Left lung (tissue), 10 donors: Measurements from ENCODE around the gene ANKS1B. TPM values are rescaled to one million over a fixed set of nuclear protein-coding genes. Genes with fewer than 3 reads are reported as not detected.

ENCODE experiments used
- ATAC-seq: fragments of 200-7000 bp; cut with Tn5 transposase; one replicate; pipeline ENCODE4 v1.9.1; 2020; ENCODE audit warnings: moderate library complexity
- DNase-seq, 4 donors: peaks; one replicate each; pipeline ENCODE4 v3.0.0-alpha.2; 2013 to 2020
- H3K27ac ChIP-seq, 2 donors: fragments of 200-600 bp; sonication (generic) in 1 of 2; one replicate each; pipeline versions ENCODE4 v1.5.0 to v1.8.0; 2020 to 2021
- H3K27me3 ChIP-seq, 2 donors: fragments of 200-600 bp; sonication (generic) in 1 of 2; one replicate each; pipeline versions ENCODE4 v1.5.0 to v1.8.0; 2020 to 2021
- H3K36me3 ChIP-seq, 2 donors: fragments of 200-600 bp; sonication (generic) in 1 of 2; one replicate each; pipeline versions ENCODE4 v1.5.0 to v1.8.0; 2020 to 2021
- H3K4me1 ChIP-seq, 2 donors: fragments of 200-600 bp; one replicate each; pipeline ENCODE4 v1.8.0; 2021
- H3K4me3 ChIP-seq, 2 donors: fragments of 200-600 bp; sonication (generic) in 1 of 2; one replicate each; pipeline versions ENCODE4 v1.5.0 to v1.8.0; 2020 to 2021; ENCODE audit warnings: mild to moderate bottlenecking in 1 of 2
- H3K9me3 ChIP-seq, 2 donors: fragments of 200-600 bp; sonication (generic) in 1 of 2; one replicate each; pipeline versions ENCODE4 v1.5.0 to v1.8.0; 2020 to 2021
- intact Hi-C, 2 donors: fragments of 100-400 bp; cut with DNase I; formaldehyde crosslinking; loops; one replicate each; pipeline versions ENCODE4 v1.11.2 to v1.14.2; 2022
- polyA plus RNA-seq, 6 donors: library from polyadenylated mRNA; unstranded; fragments of 120-200 nt; gene quantifications; one replicate each; pipeline ENCODE4 v1.2.1, GENCODE V29; 2013; ENCODE audit not compliant: insufficient read length in 6 of 6
- total RNA-seq, 2 donors: library from RNA; stranded (reverse); fragmentation: NEBNext Ultra II Directional; extraction: Animal tissue kit (Norgen Biotek cat#: 25700); gene quantifications; one replicate each; pipeline ENCODE4 v1.2.1, GENCODE V29; 2021
- TF ChIP-seq, protein P1 (sequence below), 2 donors: fragments of 200-600 bp; sonication (generic) in 1 of 2; IDR thresholded peaks; one replicate each; pipeline versions ENCODE4 v1.5.0 to v1.8.0; 2021; ENCODE audit warnings: antibody characterized with exemption in 2 of 2
- donor health status: DM: no; HTN: yes; CAD: no.
- donor health status: DM: no; HTN: no; CAD: no.

The ANKS1B gene
- total and polyA plus RNA-seq, 8 donors, result 4.9 to 31.8 (median 14.9) TPM

DNA sequence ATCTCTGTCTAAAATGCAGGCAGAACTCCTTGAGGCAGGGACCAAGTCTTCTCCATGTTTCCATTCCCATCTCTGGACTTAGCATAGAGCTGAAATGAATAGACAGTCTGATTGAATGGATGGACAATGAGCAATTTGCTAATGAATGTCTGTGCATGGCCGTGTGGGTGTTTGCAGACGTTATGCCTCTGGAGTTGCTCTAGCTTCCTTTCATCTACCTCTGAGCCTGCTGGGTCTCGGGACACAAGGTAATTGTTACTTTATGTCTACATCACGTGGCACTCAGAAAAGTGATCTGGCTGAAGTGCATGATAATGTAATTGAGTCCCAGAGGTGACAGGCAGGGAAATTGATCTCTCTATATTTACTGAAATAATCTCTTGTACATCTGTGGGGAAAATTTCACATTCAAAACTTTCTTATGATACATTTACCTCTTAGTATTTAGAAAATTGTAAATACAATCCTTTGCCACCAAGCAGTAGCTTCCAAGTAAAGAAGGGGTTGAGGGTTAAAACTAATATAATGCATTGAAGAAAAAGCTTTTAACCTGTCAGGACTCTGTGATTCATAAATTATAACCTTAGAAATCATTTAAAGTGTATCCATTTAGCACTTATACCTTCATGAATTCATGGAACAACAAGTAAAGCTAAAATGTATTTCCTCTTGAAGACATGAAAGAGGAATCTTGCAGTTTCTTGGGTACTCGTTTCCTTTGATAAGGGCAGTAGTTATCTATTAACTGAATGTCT is 915.6 kb downstream of the ANKS1B start:
- ATAC-seq, result no peak
- Histone ChIP-seq H3K27ac (no peak overlapping the region), H3K4me1 (no peaks in the 10 kb centered on the region), H3K9me3 (no peaks in the 10 kb centered on the region), H3K4me3 (no peak overlapping the region), H3K27me3 (no peaks in the 10 kb centered on the region), H3K36me3 (no peaks in the 10 kb centered on the region)
- DNase-seq, result no peak
- TF ChIP-seq, protein P1, sequence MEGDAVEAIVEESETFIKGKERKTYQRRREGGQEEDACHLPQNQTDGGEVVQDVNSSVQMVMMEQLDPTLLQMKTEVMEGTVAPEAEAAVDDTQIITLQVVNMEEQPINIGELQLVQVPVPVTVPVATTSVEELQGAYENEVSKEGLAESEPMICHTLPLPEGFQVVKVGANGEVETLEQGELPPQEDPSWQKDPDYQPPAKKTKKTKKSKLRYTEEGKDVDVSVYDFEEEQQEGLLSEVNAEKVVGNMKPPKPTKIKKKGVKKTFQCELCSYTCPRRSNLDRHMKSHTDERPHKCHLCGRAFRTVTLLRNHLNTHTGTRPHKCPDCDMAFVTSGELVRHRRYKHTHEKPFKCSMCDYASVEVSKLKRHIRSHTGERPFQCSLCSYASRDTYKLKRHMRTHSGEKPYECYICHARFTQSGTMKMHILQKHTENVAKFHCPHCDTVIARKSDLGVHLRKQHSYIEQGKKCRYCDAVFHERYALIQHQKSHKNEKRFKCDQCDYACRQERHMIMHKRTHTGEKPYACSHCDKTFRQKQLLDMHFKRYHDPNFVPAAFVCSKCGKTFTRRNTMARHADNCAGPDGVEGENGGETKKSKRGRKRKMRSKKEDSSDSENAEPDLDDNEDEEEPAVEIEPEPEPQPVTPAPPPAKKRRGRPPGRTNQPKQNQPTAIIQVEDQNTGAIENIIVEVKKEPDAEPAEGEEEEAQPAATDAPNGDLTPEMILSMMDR (IDR thresholded peaks at IDR 0.05), result no peak
- intact Hi-C loops, result no loop called here

DNA sequence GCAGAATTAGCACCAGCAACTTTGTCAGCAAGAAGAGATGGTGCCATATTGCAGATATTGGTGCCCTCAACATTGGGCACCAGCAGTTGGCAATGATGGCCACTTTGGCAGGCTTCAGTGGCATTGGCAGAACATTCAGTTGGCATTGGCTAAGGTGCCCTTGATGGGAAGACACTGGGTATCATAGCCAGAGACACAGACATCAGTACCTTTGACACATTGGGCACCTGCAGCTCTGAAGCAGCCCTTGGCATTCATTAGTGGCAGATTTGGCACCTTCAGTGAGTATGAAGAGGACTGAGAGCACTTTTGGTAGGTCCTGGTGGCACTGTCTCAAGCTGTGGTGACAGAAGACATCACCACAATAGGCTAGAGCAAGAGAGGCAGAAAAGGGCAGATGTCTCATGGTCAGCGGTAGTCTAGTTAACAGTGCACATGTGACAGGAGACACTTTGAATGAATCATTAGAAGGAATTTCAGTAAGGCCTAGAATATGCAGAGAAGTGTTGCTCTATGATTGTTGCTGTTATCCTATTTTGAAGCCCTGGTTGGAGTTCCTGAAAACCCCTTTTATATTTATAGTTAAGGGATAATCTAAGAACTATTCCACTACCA is 917.5 kb downstream of the ANKS1B start:
- no peaks in the 10 kb centered on the region for H3K36me3 ChIP-seq
- no peaks in the 10 kb centered on the region for H3K27me3 ChIP-seq
- intact Hi-C loops, result no loop called here
- TF ChIP-seq, protein P1 (IDR thresholded peaks at IDR 0.05), result no peak
- no peak overlapping the region for H3K4me3 ChIP-seq
- no peaks in the 10 kb centered on the region for H3K4me1 ChIP-seq
- no peaks in the 10 kb centered on the region for H3K9me3 ChIP-seq
- no peak overlapping the region for H3K27ac ChIP-seq
- DNase-seq (no peak), ATAC-seq (no peak)

DNA sequence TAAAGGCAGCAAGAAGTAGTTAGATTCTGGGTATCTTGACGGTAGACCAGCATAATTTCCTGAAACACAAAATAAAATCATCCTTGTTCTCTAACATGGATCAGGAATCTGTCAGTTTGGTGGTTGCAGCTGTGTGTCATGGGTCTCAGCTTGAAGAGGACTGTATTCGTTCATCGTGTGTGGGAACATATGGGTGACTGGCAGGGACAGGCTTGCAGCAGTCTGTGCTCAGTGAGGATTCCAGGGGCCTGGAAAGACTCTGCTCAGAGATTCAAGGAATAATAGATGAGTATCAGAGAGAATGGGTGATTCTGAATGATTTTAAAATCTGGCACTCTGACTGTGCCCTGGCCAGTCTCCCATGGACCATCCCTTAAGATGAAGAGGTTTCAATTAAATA is 918.0 kb downstream of the ANKS1B start:
- Histone ChIP-seq H3K27me3 (no peaks in the 10 kb centered on the region), H3K27ac (no peak overlapping the region), H3K4me1 (no peaks in the 10 kb centered on the region), H3K36me3 (no peaks in the 10 kb centered on the region), H3K4me3 (no peak overlapping the region), H3K9me3 (no peaks in the 10 kb centered on the region)
- TF ChIP-seq, protein P1 (IDR thresholded peaks at IDR 0.05), result no peak
- intact Hi-C loops, result no loop called here
- no peak for DNase-seq
- ATAC-seq, result no peak

DNA sequence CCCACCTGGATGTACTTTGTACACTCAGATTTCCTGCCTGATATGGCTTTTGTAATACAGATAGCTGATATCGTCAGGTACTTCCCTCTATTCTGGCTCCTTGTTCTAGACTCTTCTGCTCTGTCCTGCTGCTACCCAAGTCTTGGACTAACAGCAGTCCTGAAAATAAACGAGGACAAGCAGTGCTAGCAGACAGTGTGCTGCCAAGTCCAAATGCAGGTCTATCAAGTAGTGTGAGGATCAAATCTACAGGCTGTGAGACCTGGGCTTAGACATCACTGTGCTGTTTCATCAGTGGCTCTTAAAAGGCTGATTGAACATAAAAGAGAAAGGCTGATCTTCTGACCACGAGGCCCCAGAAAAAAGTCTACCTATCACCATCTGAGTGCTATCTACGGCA is 921.6 kb downstream of the ANKS1B start:
- no peak overlapping the region for H3K27ac ChIP-seq
- H3K4me3 ChIP-seq, result no peak overlapping the region
- H3K27me3 ChIP-seq, result no peaks in the 10 kb centered on the region
- no peak for ATAC-seq
- intact Hi-C loops, result no loop called here
- H3K36me3 ChIP-seq, result no peaks in the 10 kb centered on the region
- H3K4me1 ChIP-seq, result no peaks in the 10 kb centered on the region
- H3K9me3 ChIP-seq, result no peaks in the 10 kb centered on the region
- TF ChIP-seq, protein P1 (IDR thresholded peaks at IDR 0.05), result no peak
- no peak for DNase-seq

DNA sequence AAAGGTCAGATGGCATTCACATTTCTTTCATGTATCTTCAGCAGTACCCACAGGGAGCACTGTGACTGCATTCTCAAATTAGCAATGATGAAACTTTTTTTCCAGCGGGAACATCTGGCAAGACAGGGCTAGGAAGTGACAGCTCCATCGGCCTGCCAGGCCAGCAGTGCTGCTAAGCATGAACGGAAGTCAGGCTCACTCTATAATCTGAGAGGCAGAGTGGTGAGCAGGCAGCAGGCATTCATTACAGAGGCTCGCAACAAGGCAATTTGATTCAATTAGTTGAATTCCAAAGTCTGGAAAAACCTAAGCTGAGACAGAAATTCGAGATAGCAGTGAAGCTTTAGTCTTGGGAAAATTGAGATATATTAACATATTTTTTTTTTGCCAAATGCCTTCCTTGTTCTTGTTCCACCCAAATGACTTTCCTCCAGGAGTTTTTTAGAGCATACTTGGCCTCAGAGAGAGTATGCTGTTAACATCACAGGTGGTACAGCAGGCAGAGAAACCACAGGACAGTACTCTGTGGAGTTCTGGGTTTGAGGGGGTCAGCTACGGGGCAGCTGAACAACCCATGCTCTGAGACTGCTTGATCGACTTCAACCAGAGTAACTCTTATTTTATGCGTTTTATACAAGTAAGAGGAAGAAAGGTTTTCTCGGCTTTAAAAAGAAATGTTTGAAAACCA is 924.8 kb downstream of the ANKS1B start:
- Histone ChIP-seq H3K27ac (no peak overlapping the region), H3K9me3 (no peaks in the 10 kb centered on the region), H3K4me1 (no peaks in the 10 kb centered on the region), H3K4me3 (no peak overlapping the region), H3K36me3 (no peaks in the 10 kb centered on the region), H3K27me3 (no peaks in the 10 kb centered on the region)
- TF ChIP-seq, protein P1 (IDR thresholded peaks at IDR 0.05), result no peak
- intact Hi-C loops, result no loop called here
- DNase-seq (peak in 2 of 4 donors; percentile 57 to 80), ATAC-seq (peak; percentile 29)
